GM19467 (cell line): ENCODE results near the gene TSC22D3.
A peak's percentile ranks its signal among the peaks of the same experiment; 100 is the strongest.
"Not testable (repeated sequence)": the region's sequence is repeated elsewhere in the genome, so short reads cannot be mapped to it uniquely, and the experiment has no call there.

ENCODE experiments used
- ATAC-seq: cut with Tn5 transposase; IDR thresholded peaks from one replicate; pipeline ENCODE4 v1.9.1; 2021; ENCODE audit warnings: mild to moderate bottlenecking, moderate library complexity; ENCODE audit not compliant: unreplicated experiment

Gene TSC22D3

GRCh38 chrX:107713203-107713542 is 62.4 kb downstream of the TSC22D3 start:
- no peak for ATAC-seq

GRCh38 chrX:107712231-107713202 is 63.1 kb downstream of the TSC22D3 start:
- ATAC-seq, result no peak

- no peak for ATAC-seq
Observed at GRCh38 chrX:107711521-107712181, 63.9 kb downstream of the TSC22D3 start.

DNA sequence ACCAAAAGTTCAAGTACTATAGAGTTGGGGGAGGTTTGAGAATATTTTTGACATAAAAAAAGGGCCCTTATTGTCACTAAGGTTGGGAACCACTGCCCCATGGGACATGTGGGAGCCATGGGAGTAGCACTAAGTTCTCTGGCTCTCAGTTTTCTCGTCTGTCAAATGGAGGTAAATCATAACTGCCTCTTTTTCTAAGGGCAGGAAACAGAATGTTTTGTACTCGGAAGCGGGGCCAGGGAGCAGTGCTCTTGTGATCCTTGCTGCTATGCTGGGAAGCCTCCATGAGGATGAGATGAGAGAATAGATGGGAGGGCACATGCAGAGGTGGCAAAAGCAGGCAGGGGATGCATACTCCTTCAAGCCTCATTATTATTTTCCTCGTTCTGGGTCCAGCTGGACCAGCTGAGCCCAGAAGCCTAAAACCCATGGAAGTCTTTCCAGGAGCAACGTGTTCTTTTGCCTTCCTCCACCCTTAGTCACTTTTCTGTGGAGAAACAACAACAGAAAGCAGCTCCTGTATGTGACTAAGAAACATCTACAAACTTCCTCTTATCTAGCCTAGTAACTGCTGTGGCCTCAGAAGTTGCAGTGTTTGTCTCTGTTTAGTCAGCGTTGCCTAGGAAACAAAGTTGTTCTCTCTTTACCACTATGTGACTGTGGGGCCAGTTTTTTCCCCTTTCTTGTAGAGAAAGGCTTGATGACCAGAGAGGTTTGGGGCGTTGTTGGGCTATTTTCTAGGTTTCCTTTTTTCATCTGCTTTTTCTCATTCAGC is 64.8 kb downstream of the TSC22D3 start:
- ATAC-seq, result peak; percentile 90

GRCh38 chrX:107709266-107709806 is 66.3 kb downstream of the TSC22D3 start:
- peak; percentile 37 for ATAC-seq

GRCh38 chrX:107708762-107709161 is 66.8 kb downstream of the TSC22D3 start:
- ATAC-seq, result no peak

GRCh38 chrX:107707866-107708265 is 67.7 kb downstream of the TSC22D3 start:
- ATAC-seq, result no peak

GRCh38 chrX:107706309-107706708 is 69.3 kb downstream of the TSC22D3 start:
- no peak for ATAC-seq

DNA sequence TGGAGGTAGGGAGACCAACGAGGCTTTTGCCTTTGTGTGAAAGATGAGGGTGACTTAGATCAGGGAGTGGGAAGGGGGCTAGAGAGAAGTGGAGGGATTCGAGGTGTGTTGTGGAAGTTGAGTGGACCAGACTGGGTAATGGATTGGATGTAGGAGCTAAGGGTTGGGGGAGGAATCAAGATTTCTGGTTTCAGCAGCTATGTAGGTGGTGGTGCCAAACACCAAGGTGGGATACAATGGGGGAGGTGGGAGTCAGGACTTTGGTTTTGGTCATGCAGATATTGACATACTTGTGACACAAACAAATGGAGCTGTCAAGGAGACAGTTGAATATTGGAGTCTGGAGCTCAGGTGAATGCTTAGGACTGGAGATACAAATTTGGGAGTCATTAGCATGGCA is 71.0 kb downstream of the TSC22D3 start:
- ATAC-seq, result no peak

DNA sequence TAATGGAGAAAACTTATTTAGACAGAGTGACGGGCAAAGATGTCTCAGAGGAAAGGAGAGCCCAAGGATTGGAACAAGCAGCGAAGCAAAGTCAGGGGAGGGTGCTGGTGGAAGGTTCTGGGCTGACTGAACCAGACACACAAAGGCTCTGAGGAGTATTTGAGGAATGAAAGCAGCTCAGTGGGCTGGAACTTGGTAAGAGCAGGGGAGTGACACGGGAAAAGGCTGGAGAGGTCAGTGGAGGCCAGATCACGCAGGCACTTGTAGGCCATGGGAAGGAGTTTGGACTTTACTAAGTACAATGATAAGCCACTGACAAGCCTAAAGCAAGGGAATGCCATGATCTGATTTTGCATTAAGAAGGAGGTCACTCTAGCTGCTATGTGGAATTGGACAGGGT is 71.4 kb downstream of the TSC22D3 start:
- no peak for ATAC-seq

GRCh38 chrX:107701493-107702121 is 74.0 kb downstream of the TSC22D3 start:
- peak; percentile 74 for ATAC-seq

DNA sequence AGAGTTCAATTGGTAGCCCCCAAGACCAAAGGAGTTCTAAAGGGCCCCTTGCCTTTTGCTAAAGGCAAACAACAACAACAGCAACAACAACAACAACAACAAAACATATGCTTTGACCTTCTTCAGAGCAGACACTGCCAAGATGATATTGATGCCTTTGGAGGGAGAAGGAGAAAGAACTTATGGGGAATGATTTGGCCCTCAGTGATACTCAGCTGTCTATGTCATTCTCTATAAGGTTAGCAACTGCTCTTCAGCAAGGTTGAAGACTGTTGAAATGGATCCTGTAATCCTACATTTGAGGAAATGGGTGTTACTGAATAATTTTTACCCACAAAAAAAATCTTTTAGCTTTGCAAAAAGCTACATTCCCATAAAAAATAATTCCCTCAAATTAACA is 74.8 kb downstream of the TSC22D3 start:
- ATAC-seq, result no peak

- ATAC-seq, result no peak
Observed at GRCh38 chrX:107700317-107700774, 75.2 kb downstream of the TSC22D3 start.

DNA sequence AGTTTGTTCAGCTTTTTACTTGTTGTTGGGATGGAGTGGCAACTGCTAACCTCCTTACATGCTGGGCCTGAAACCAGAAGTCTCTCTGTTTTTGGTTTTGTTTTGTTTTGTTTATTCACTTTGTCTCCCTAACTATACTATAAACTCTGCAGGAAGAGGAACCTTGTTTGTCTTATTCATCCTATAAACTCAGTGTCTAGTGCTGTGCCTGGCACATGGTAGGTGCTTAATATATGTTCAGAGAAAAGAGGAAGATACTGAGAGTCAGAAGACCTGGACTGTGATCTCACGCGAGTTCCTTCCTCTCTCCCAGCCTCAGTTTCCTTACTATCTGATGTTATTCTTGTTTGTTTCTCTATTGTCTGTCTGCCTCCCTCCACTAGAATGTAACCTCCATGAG is 76.0 kb downstream of the TSC22D3 start:
- no peak for ATAC-seq

DNA sequence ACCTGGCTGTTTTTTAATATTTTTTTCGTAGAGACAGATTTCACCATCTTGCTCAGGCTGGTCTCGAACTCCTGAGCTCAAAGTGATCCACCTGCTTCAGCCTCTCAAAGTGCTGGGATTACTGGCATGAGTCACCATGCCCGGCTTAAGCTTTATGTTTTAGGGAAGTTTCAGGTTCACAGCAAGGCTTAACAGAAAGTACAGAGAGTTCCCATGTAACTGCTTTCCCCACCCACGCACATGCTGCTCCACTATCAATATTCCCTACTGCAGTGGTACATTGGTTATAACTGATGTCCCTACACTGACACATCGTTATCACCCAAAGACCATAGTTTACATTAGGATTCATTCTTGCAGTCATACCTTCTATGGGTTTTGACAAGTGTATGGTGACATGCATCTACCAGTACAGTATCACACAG is 84.6 kb downstream of the TSC22D3 start:
- ATAC-seq, result no peak

GRCh38 chrX:107687445-107687844 is 88.1 kb downstream of the TSC22D3 start:
- no peak for ATAC-seq

GRCh38 chrX:107686792-107687191 is 88.8 kb downstream of the TSC22D3 start:
- no peak for ATAC-seq

DNA sequence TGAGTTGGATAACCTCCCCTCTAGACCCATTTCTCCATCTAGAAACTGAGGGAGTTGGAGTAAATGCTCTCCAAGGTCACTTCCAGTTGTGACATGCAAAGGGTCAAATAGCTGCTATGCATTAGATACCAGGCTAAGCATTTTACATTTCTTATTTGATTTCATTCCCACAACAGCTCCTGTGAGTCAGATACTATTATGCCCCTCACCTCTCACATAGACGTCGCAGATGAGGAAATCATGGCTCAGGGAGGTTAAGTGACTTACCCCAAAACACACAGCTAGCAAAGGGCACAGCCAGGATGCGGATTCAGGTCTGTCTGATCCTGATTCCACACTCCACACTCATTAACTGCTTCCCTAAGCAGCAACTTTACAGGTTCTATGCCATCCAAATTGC is 89.6 kb downstream of the TSC22D3 start:
- no peak for ATAC-seq

DNA sequence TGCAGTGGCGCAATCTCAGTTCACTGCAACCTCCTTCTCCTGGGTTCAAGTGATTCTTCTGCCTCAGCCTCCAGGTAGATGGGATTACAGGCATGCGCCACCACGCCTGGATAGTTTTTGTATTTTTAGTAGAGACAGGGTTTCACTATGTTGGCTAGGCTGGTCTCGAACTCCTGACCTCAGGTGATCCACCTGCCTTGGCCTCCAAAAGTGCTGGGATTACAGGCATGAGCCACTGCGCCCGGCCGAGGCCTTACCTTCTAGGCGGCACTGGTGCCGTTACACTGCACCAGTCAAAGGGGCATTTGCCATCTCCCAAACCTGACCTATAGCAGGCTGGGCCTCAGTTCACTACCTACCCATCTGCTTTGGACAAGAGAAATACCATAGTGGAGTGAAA is 90.0 kb downstream of the TSC22D3 start:
- not testable (repeated sequence) for ATAC-seq

- ATAC-seq, result peak; percentile 86
Observed at GRCh38 chrX:107684956-107685385, 90.6 kb downstream of the TSC22D3 start.
